G401 (cell line): Measurements from ENCODE around the gene PTPMT1. TPM values are rescaled to one million over a fixed set of nuclear protein-coding genes. Genes with fewer than 3 reads are reported as not detected.

Experiments used
- DNase-seq: peaks from one replicate; pipeline ENCODE4 v3.0.0-alpha.2; 2015; ENCODE audit warnings: low spot score
- in situ Hi-C: cut with HindIII; loops from 2 replicates; pipeline ENCODE4 v1.10.0; 2016; ENCODE audit warnings: low sequenced_read_pairs, mixed read lengths
- total RNA-seq: library from RNA; depleted of rRNA; stranded (reverse); fragments of >200 nt; shearing (Covaris generic); gene quantifications from 2 replicates; pipeline ENCODE4 v1.2.3, GENCODE V29; 2014

The PTPMT1 gene
- total RNA-seq, 1 experiment from 2014 or later, result 103 TPM

- DNase-seq, result peak; percentile 50
- in situ Hi-C loops, result no loop called here
Measured at GRCh38 chr11:47572715-47573255, 7.4 kb downstream of the PTPMT1 start.

GRCh38 chr11:47573321-47573720 is 7.9 kb downstream of the PTPMT1 start:
- in situ Hi-C loops, result no loop called here
- DNase-seq, result no peak

- in situ Hi-C loops, result no loop called here
- peak; percentile 29 for DNase-seq
Measured at GRCh38 chr11:47577460-47578041, 12.2 kb downstream of the PTPMT1 start.

- peak; percentile 92 for DNase-seq
- in situ Hi-C loops, result no loop called here
Measured at GRCh38 chr11:47578524-47579494, 13.4 kb downstream of the PTPMT1 start, which contains the start of the genes KBTBD4 and NDUFS3. KBTBD4 (minus strand) TSS chr11:47578970; CDS start chr11:47578951, 19 bp downstream. NDUFS3 (plus strand) TSS chr11:47579074; CDS start chr11:47579092, 18 bp downstream.

GRCh38 chr11:47583844-47584243 is 18.4 kb downstream of the PTPMT1 start:
- no peak for DNase-seq
- in situ Hi-C loops, result no loop called here

GRCh38 chr11:47586098-47586855 is 20.9 kb downstream of the PTPMT1 start, which contains the start of gene FAM180B:
FAM180B (plus strand) TSS chr11:47586678; CDS start chr11:47586769, 91 bp downstream.
- DNase-seq, result peak; percentile 59
- in situ Hi-C loops, result no loop called here

GRCh38 chr11:47587039-47587716 is 21.8 kb downstream of the PTPMT1 start:
- in situ Hi-C loops, result no loop called here
- no peak for DNase-seq

- in situ Hi-C loops, result no loop called here
- peak; percentile 25 for DNase-seq
Measured at GRCh38 chr11:47587723-47588326, 22.4 kb downstream of the PTPMT1 start.

GRCh38 chr11:47589118-47589517 is 23.7 kb downstream of the PTPMT1 start:
- in situ Hi-C loops, result no loop called here
- no peak for DNase-seq

- in situ Hi-C loops, result no loop called here
- peak; percentile 23 for DNase-seq
Measured at GRCh38 chr11:47589584-47589976, 24.2 kb downstream of the PTPMT1 start.

- peak; percentile 37 for DNase-seq
- in situ Hi-C loops, result no loop called here
Measured at GRCh38 chr11:47589977-47590861, 24.8 kb downstream of the PTPMT1 start.

- in situ Hi-C loops, result no loop called here
Measured at GRCh38 chr11:47591764-47592163, 26.4 kb downstream of the PTPMT1 start.

GRCh38 chr11:47592251-47592650 is 26.9 kb downstream of the PTPMT1 start:
- peak; percentile 26 for DNase-seq
- in situ Hi-C loops, result no loop called here

More at GRCh38 chr11:47591764-47592163, 26.4 kb downstream of the PTPMT1 start:
- DNase-seq, result peak; percentile 24

GRCh38 chr11:47592970-47593369 is 27.6 kb downstream of the PTPMT1 start:
- no peak for DNase-seq
- in situ Hi-C loops, result no loop called here

GRCh38 chr11:47593492-47593933 is 28.1 kb downstream of the PTPMT1 start:
- in situ Hi-C loops, result no loop called here

GRCh38 chr11:47593934-47594855 is 28.8 kb downstream of the PTPMT1 start, which contains the start of gene C1QTNF4:
C1QTNF4 (minus strand) TSS chr11:47594411; CDS start chr11:47590810, 3,601 bp downstream.
- in situ Hi-C loops, result no loop called here
- DNase-seq, result peak; percentile 43

More at GRCh38 chr11:47593492-47593933, 28.1 kb downstream of the PTPMT1 start:
- peak; percentile 56 for DNase-seq
